A673 (cell line): ENCODE results near the gene FAM3B. TPM values are rescaled to one million over a fixed set of nuclear protein-coding genes. Genes with fewer than 3 reads are reported as not detected.

ENCODE experiments used
- BruUV-seq: library from RNA; stranded (reverse); fragments of 400-500 nt; replicated peaks from 2 replicates; lab custom pipeline; 2021; lab: Mats Ljungman, UMichigan
- CTCF ChIA-PET: fragments of 300-600 bp; sonication (Branson Sonifier 250); formaldehyde crosslinking; loops from one replicate; lab custom pipeline; 2022; ENCODE audit warnings: antibody characterized with exemption; lab: Charles Lee
- POLR2A ChIA-PET: fragments of 300-600 bp; sonication (Branson Sonifier 250); formaldehyde crosslinking; loops from one replicate; lab custom pipeline; 2022; ENCODE audit warnings: antibody characterized with exemption; ENCODE audit not compliant: low non-redundant PET; lab: Charles Lee
- DNase-seq: peaks from one replicate; pipeline ENCODE4 v3.0.0-alpha.2; 2015; ENCODE audit warnings: low spot score
- H3K27ac ChIP-seq: fragments of 200-600 bp; sonication (generic); 2 replicates; pipeline ENCODE4 v1.5.1; 2016; ENCODE audit warnings: mixed run types, low read depth, mild to moderate bottlenecking, mixed read lengths, antibody characterized with exemption, low read length; ENCODE audit not compliant: poor library complexity, severe bottlenecking
- H3K27me3 ChIP-seq: fragments of 200-600 bp; sonication (generic); replicated peaks from 2 replicates; pipeline ENCODE4 v1.6.1; 2017; ENCODE audit warnings: mixed run types, low read depth, mild to moderate bottlenecking, mixed read lengths, antibody characterized with exemption, low read length; ENCODE audit not compliant: insufficient read depth, poor library complexity
- H3K36me3 ChIP-seq: fragments of 200-600 bp; sonication (generic); 2 replicates; pipeline ENCODE4 v1.6.1; 2016; ENCODE audit warnings: mixed run types, mild to moderate bottlenecking, mixed read lengths, antibody characterized with exemption, low read length; ENCODE audit not compliant: insufficient read depth, poor library complexity, severe bottlenecking
- H3K4me1 ChIP-seq: fragments of 200-600 bp; sonication (generic); 2 replicates; pipeline ENCODE4 v1.6.1; 2017; ENCODE audit warnings: mixed run types, mild to moderate bottlenecking, mixed read lengths, antibody characterized with exemption, low read length; ENCODE audit not compliant: insufficient read depth, poor library complexity, severe bottlenecking
- H3K4me3 ChIP-seq: fragments of 200-600 bp; sonication (generic); 2 replicates; pipeline ENCODE4 v1.5.1; 2016; ENCODE audit warnings: low read depth, mixed run types, mild to moderate bottlenecking, mixed read lengths, low read length; ENCODE audit not compliant: poor library complexity, severe bottlenecking
- H3K9me3 ChIP-seq: fragments of 200-600 bp; sonication (generic); 2 replicates; pipeline ENCODE4 v1.6.1; 2016; ENCODE audit warnings: mixed run types, low read depth, mild to moderate bottlenecking, mixed read lengths, antibody characterized with exemption, low read length; ENCODE audit not compliant: poor library complexity, severe bottlenecking
- CTCF ChIP-seq: fragments of 300-800, 200-600 bp; sonication (generic); conservative IDR thresholded peaks from 2 replicates; pipeline ENCODE4 v1.5.1; 2017; ENCODE audit warnings: low read depth, mild to moderate bottlenecking, antibody characterized with exemption, low read length, moderate library complexity, mixed read lengths
- EZH2 ChIP-seq: fragments of 200-600 bp; sonication (generic); IDR thresholded peaks from 2 replicates; pipeline ENCODE4 v1.6.1; 2017; ENCODE audit warnings: borderline replicate concordance, low read depth, mild to moderate bottlenecking, mixed read lengths, antibody characterized with exemption, low read length; ENCODE audit not compliant: poor library complexity, severe bottlenecking
- intact Hi-C: fragments of 100-400 bp; cut with micrococcal nuclease; formaldehyde crosslinking; loops from one replicate; pipeline ENCODE4 v1.10.0; 2022; ENCODE audit not compliant: unreplicated experiment
- total RNA-seq: library from RNA; stranded (reverse); gene quantifications from 2 replicates; pipeline ENCODE4 v1.2.3, GENCODE V29; 2021

The FAM3B gene
- total RNA-seq, 1 experiment from 2014 or later = not detected

- ChIA-PET CTCF (no interaction called here), POLR2A (no interaction called here)
- H3K36me3 ChIP-seq = no peaks in the 10 kb centered on the region
- BruUV-seq = no TSS peak
- intact Hi-C loops = no loop called here
- H3K9me3 ChIP-seq = no peaks in the 10 kb centered on the region
- no peak overlapping the region for H3K27ac ChIP-seq
- TF ChIP-seq CTCF (no peak), EZH2 (no peak)
- DNase-seq = no peak
- no peaks in the 10 kb centered on the region for H3K4me1 ChIP-seq
- no peaks in the 10 kb centered on the region for H3K27me3 ChIP-seq
- H3K4me3 ChIP-seq = no peak overlapping the region
Measured at GRCh38 chr21:41362605-41363369, 46.2 kb downstream of the FAM3B start.

- TF ChIP-seq EZH2 = no peak
- no peak for TF ChIP-seq CTCF
- Histone ChIP-seq H3K27ac (no peak overlapping the region), H3K4me3 (no peak overlapping the region), H3K9me3 (no peaks in the 10 kb centered on the region), H3K36me3 (no peaks in the 10 kb centered on the region), H3K4me1 (no peaks in the 10 kb centered on the region), H3K27me3 (no peaks in the 10 kb centered on the region)
- DNase-seq = no peak
- ChIA-PET CTCF (no interaction called here), POLR2A (no interaction called here)
- no TSS peak for BruUV-seq
- intact Hi-C loops = no loop called here
Measured at GRCh38 chr21:41363370-41364270, 47.0 kb downstream of the FAM3B start.

GRCh38 chr21:41364308-41364707 lies 47.7 kb downstream of the FAM3B start:
- TF ChIP-seq CTCF (no peak), EZH2 (no peak)
- intact Hi-C loops = no loop called here
- ChIA-PET POLR2A (no interaction called here), CTCF (no interaction called here)
- Histone ChIP-seq H3K9me3 (no peaks in the 10 kb centered on the region), H3K4me3 (no peak overlapping the region), H3K27me3 (no peaks in the 10 kb centered on the region), H3K4me1 (no peaks in the 10 kb centered on the region), H3K36me3 (no peaks in the 10 kb centered on the region), H3K27ac (no peak overlapping the region)
- no TSS peak for BruUV-seq
- no peak for DNase-seq
